Activated naive CD8-positive, alpha-beta T cell treated with anti-CD3 and anti-CD28 coated beads, Interleukin-2, amount 50 U/mL, for 16 hours (primary cell): ENCODE measurements around the gene RAB4A.

Experiments
- DNase-seq: peaks from one replicate; pipeline ENCODE4 v3.0.0-alpha.2; 2020; ENCODE audit warnings: low read depth, low spot score

RAB4A gene

GRCh38 chr1:229244091-229244490, 26.8 kb upstream of the RAB4A start:
- DNase-seq: no peak

- no peak for DNase-seq
These were observed 23.0 kb upstream of the RAB4A start for GRCh38 chr1:229247871-229248270.

GRCh38 chr1:229248821-229249817, 21.8 kb upstream of the RAB4A start:
- DNase-seq: no peak

GRCh38 chr1:229249854-229250644, 20.9 kb upstream of the RAB4A start:
- no peak for DNase-seq

- no peak for DNase-seq
These were observed 19.7 kb upstream of the RAB4A start for GRCh38 chr1:229251185-229251584.

GRCh38 chr1:229252228-229252984, 18.5 kb upstream of the RAB4A start:
- DNase-seq: no peak

- no peak for DNase-seq
These were observed 17.5 kb upstream of the RAB4A start for GRCh38 chr1:229253151-229253974.

GRCh38 chr1:229254910-229255541, 15.9 kb upstream of the RAB4A start:
- DNase-seq: no peak

- DNase-seq: peak; percentile 41
These were observed 12.7 kb upstream of the RAB4A start for GRCh38 chr1:229258031-229258756.

GRCh38 chr1:229258757-229259060, 12.2 kb upstream of the RAB4A start:
- DNase-seq: no peak

GRCh38 chr1:229260297-229260696, 10.6 kb upstream of the RAB4A start:
- DNase-seq: no peak

- no peak for DNase-seq
These were observed 8.7 kb upstream of the RAB4A start for GRCh38 chr1:229262239-229262638.

GRCh38 chr1:229263254-229263653, 7.7 kb upstream of the RAB4A start:
- no peak for DNase-seq

- DNase-seq: no peak
These were observed 6.8 kb upstream of the RAB4A start for GRCh38 chr1:229264068-229264467.

GRCh38 chr1:229264487-229264886, 6.4 kb upstream of the RAB4A start:
- no peak for DNase-seq

GRCh38 chr1:229266274-229266673, 4.6 kb upstream of the RAB4A start:
- no peak for DNase-seq

GRCh38 chr1:229266832-229267500, 3.9 kb upstream of the RAB4A start:
- no peak for DNase-seq

- no peak for DNase-seq
These were observed 2.4 kb upstream of the RAB4A start for GRCh38 chr1:229268505-229268904.

GRCh38 chr1:229271448-229272159, 693 bp downstream of the RAB4A start:
- DNase-seq: no peak
